Ishikawa (cell line): Measurements from ENCODE around the gene CAPZB.
A peak's percentile ranks its signal among the peaks of the same experiment; 100 is the strongest.

Experiments used
- TAF1 ChIP-seq: IDR thresholded peaks from 2 replicates; pipeline ENCODE4 v1.6.1; 2012; ENCODE audit warnings: low read depth, mild to moderate bottlenecking
- TCF12 ChIP-seq: IDR thresholded peaks from 2 replicates; pipeline ENCODE4 v1.6.1; 2012; ENCODE audit warnings: low read depth
- TF ChIP-seq, protein P1 (sequence below): IDR thresholded peaks from 2 replicates; pipeline ENCODE4 v1.6.1; 2012
- TF ChIP-seq, protein P2 (sequence below): IDR thresholded peaks from 2 replicates; pipeline ENCODE4 v1.6.1; 2012; ENCODE audit warnings: low read depth, mild to moderate bottlenecking

- TF ChIP-seq TCF12 (peak; percentile 74), TAF1 (no peak)
- TF ChIP-seq, protein P1, sequence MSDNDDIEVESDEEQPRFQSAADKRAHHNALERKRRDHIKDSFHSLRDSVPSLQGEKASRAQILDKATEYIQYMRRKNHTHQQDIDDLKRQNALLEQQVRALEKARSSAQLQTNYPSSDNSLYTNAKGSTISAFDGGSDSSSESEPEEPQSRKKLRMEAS: no peak
- TF ChIP-seq, protein P2, sequence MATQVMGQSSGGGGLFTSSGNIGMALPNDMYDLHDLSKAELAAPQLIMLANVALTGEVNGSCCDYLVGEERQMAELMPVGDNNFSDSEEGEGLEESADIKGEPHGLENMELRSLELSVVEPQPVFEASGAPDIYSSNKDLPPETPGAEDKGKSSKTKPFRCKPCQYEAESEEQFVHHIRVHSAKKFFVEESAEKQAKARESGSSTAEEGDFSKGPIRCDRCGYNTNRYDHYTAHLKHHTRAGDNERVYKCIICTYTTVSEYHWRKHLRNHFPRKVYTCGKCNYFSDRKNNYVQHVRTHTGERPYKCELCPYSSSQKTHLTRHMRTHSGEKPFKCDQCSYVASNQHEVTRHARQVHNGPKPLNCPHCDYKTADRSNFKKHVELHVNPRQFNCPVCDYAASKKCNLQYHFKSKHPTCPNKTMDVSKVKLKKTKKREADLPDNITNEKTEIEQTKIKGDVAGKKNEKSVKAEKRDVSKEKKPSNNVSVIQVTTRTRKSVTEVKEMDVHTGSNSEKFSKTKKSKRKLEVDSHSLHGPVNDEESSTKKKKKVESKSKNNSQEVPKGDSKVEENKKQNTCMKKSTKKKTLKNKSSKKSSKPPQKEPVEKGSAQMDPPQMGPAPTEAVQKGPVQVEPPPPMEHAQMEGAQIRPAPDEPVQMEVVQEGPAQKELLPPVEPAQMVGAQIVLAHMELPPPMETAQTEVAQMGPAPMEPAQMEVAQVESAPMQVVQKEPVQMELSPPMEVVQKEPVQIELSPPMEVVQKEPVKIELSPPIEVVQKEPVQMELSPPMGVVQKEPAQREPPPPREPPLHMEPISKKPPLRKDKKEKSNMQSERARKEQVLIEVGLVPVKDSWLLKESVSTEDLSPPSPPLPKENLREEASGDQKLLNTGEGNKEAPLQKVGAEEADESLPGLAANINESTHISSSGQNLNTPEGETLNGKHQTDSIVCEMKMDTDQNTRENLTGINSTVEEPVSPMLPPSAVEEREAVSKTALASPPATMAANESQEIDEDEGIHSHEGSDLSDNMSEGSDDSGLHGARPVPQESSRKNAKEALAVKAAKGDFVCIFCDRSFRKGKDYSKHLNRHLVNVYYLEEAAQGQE: no peak
These were observed 131.7 kb downstream of the CAPZB start for GRCh38 chr1:19353596-19353995.
